Spleen (tissue), 7 donors: ENCODE data around the gene CAND2.

Experiments
- POLR2A ChIP-seq, 3 donors: fragments of 450-650 bp; IDR thresholded peaks; one replicate each; pipeline ENCODE4 v1.5.1; 2017; ENCODE audit warnings: antibody characterized with exemption in 3 of 3, mild to moderate bottlenecking in 1 of 3
- POLR2AphosphoS5 ChIP-seq, 3 donors: sonication (generic); formaldehyde crosslinking; IDR thresholded peaks; one replicate each; pipeline ENCODE4 v1.5.1; 2017; ENCODE audit warnings: antibody characterized with exemption in 3 of 3
- TF ChIP-seq, protein P1 (sequence below), 11 experiments: fragments of 200-600 bp in 7 of 11; fragments of 450-650 bp in 4 of 11; sonication (generic) in 4 of 11; IDR thresholded peaks in 8 of 11; conservative IDR thresholded peaks in 3 of 11; 1 replicate in 7 of 11; 2 replicates in 4 of 11; pipeline versions ENCODE4 v1.4.0 to v1.8.0; 2016 to 2021; ENCODE audit warnings: antibody characterized with exemption in 11 of 11, inconsistent platforms in 4 of 11, mild to moderate bottlenecking in 1 of 11
- donor health status: DM: no; HTN: no; CAD: no; lungs with moderate emphysema.
- donor health status: DM: no; HTN: no; CAD: no.
- donor health status: DM: no; HTN: no; CAD: no.

DNA sequence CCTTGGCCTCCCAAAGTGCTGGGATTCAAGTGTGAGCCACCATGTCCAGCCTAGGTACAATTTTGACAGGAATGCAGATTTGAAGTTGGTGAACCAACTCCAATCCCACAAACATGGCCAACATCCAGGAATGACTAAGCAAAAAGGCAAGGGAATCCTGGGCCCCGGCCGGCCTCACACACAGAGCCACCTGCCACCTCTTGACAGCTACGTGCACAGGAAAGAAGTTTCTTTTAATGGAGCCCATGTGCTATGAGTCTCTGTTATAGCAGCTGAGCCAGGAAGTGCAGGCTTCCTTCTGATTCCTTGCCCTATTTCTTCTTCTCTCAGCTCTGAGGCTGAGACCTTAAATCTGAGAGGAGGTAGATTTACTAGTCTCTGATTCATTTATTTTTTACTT is 46.3 kb upstream of the CAND2 start:
- TF ChIP-seq, protein P1, sequence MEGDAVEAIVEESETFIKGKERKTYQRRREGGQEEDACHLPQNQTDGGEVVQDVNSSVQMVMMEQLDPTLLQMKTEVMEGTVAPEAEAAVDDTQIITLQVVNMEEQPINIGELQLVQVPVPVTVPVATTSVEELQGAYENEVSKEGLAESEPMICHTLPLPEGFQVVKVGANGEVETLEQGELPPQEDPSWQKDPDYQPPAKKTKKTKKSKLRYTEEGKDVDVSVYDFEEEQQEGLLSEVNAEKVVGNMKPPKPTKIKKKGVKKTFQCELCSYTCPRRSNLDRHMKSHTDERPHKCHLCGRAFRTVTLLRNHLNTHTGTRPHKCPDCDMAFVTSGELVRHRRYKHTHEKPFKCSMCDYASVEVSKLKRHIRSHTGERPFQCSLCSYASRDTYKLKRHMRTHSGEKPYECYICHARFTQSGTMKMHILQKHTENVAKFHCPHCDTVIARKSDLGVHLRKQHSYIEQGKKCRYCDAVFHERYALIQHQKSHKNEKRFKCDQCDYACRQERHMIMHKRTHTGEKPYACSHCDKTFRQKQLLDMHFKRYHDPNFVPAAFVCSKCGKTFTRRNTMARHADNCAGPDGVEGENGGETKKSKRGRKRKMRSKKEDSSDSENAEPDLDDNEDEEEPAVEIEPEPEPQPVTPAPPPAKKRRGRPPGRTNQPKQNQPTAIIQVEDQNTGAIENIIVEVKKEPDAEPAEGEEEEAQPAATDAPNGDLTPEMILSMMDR (IDR thresholded peaks at IDR 0.05 in 8 of 11, conservative IDR thresholded peaks at IDR 0.05 in 3 of 11): no peak
- no peak for TF ChIP-seq POLR2AphosphoS5 (IDR thresholded peaks at IDR 0.05)
- TF ChIP-seq POLR2A (IDR thresholded peaks at IDR 0.05): no peak
